GM12872 (cell line): ENCODE results near the gene CSAG1.
"Not testable (repeated sequence)": the region's sequence is repeated elsewhere in the genome, so short reads cannot be mapped to it uniquely, and the experiment has no call there.

ENCODE experiments used
- CTCF ChIP-seq: IDR thresholded peaks from 3 replicates; pipeline ENCODE4 v1.5.1; 2011; ENCODE audit warnings: low read depth, mild to moderate bottlenecking, low read length, moderate library complexity; ENCODE audit not compliant: insufficient read depth

CSAG1 gene

GRCh38 chrX:152735101-152735500 lies 1.6 kb upstream of the CSAG1 start:
- TF ChIP-seq CTCF = no peak

- no peak for TF ChIP-seq CTCF
These were observed 8.1 kb downstream of the CSAG1 start for GRCh38 chrX:152725409-152725808.

- not testable (repeated sequence) for TF ChIP-seq CTCF
These were observed 19.4 kb downstream of the CSAG1 start, which contains the start of gene MAGEA2B for GRCh38 chrX:152713815-152714787. MAGEA2B (plus strand) TSS chrX:152714628; CDS start chrX:152717107, 2,479 bp downstream.

- TF ChIP-seq CTCF = not testable (repeated sequence)
These were observed 24.3 kb downstream of the CSAG1 start, which contains the start of gene CSAG2 for GRCh38 chrX:152709173-152709572. CSAG2 (minus strand) TSS chrX:152709273; CDS start chrX:152709112, 161 bp downstream.

- not testable (repeated sequence) for TF ChIP-seq CTCF
These were observed 35.3 kb downstream of the CSAG1 start, which contains the start of gene MAGEA3 for GRCh38 chrX:152697952-152698931. MAGEA3 (plus strand) TSS chrX:152698794; CDS start chrX:152700833, 2,039 bp downstream.
